IPS DF 4.7 (cell line): ENCODE data around the gene EFNA1.

Experiments
- DNase-seq: peaks from one replicate; pipeline ENCODE4 v3.0.0-alpha.2; 2013; ENCODE audit warnings: low spot score; ENCODE audit errors: extremely low read depth

EFNA1 gene, protein sequence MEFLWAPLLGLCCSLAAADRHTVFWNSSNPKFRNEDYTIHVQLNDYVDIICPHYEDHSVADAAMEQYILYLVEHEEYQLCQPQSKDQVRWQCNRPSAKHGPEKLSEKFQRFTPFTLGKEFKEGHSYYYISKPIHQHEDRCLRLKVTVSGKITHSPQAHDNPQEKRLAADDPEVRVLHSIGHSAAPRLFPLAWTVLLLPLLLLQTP

GRCh38 chr1:155127105-155127966 is at the start of gene EFNA1:
EFNA1 (plus strand) TSS chr1:155127876; CDS start chr1:155127978, 102 bp downstream.
- DNase-seq: no peak

GRCh38 chr1:155078469-155079209 is 49.0 kb upstream of the EFNA1 start, which contains the start of gene EFNA3:
EFNA3 (plus strand) TSS chr1:155078837; CDS start chr1:155078942, 105 bp downstream.
- no peak for DNase-seq

GRCh38 chr1:155079210-155079486 is 48.5 kb upstream of the EFNA1 start:
- DNase-seq: no peak

DNA sequence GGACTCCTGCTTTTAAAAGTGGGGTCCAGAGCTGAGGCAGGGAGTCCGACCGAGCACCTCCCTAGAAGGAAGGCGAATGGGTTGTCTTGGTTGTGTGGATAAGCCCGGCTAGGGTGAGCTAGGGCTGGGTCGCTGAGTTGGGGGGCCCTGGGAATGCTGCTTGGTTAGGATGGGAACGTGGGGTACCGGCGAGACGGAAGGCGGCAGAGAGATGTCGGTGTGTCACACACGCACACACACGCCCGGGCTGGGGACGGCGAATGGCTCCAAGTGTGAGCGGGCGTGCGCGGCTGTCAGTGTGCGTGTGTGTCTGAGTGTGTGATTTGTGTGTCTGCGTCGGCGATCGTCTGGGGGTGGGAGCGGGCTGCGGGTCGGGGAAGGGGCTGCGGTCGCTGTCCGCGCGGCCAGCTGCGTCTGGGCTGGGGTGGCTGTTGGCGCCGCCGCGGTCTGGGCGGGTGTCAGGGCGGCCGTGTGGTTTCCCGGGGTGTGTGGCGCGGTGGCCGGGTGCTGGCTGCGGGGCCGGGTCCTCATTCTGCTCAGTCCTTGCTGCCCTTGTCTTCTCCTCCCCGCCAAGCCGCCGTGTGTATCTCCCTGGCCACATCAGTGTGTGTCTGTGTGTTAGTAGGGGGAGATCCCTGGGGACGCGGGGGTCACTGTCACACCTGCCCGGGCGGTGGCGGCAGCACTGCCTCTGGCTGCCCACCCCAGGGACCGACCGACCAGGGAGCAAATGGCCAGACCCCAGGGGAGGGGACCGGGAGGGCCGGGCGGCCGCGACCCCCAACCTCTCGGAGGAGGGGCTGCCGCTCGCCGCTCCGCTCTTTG is 48.0 kb upstream of the EFNA1 start:
- no peak for DNase-seq

GRCh38 chr1:155080312-155081228 is 47.1 kb upstream of the EFNA1 start:
- DNase-seq: no peak

GRCh38 chr1:155081472-155082300 is 46.0 kb upstream of the EFNA1 start:
- no peak for DNase-seq

DNA sequence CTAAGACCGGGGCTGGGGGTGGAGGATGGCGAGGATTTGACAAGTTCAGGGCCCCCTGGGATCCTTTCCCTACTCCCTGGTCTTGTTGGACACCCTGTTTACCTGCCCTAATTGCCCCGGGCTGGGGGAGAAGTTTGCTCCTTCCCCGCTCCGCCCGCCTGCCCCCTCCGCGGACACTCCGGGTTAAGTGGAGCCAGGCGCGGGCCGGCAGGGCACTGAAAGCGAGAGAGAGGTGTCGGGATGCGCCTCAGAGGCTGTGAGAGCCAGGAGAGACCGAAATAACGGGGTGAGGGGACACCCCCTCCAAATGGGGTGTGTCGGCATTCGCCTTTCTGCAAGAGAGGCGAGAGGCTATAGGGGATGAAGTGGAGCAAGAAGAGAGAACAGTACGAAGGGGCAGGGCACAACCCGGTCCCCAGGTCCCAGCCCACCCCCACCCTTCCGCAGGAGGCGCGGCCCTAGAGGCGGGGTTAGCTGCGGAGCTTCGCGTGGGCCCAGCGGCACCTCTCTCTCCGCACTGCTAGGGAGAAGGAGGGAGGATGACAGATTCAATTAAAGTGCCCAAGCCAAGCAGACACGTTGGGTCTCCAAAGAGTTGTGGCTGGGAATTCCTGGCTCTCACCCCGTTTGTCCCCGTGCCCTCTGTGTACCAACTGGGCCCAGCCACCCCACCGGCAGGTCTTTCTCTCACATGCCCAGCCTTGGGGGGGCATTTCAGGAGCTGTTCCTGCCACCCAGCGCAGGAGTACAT is 45.2 kb upstream of the EFNA1 start:
- no peak for DNase-seq

DNA sequence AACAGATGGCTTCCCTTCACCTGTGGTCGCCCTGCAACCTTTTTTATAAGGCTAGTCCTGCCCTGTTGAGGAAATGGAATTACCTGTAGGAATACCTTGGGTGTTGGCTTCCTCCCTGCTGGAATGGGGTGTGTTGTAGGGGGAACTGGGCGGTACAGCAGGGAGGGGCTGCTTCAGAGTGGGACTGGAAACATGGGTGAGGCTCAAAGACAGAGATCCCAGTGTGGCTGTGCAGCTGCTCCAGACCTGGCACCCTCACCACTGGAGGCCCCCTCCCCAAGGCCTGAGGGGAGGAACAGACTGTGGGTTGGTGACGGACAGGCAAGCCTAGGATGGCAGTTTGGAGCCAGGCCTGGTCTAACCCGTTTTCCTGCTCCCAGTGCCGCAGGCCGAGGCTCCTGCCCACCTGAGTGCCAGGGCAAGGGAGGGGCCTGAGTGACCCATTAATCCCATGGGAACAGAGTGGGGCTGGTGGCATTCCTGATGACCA is 44.6 kb upstream of the EFNA1 start:
- DNase-seq: no peak

GRCh38 chr1:155083865-155084721 is 43.6 kb upstream of the EFNA1 start:
- DNase-seq: no peak

GRCh38 chr1:155084722-155085503 is 42.8 kb upstream of the EFNA1 start:
- no peak for DNase-seq

DNA sequence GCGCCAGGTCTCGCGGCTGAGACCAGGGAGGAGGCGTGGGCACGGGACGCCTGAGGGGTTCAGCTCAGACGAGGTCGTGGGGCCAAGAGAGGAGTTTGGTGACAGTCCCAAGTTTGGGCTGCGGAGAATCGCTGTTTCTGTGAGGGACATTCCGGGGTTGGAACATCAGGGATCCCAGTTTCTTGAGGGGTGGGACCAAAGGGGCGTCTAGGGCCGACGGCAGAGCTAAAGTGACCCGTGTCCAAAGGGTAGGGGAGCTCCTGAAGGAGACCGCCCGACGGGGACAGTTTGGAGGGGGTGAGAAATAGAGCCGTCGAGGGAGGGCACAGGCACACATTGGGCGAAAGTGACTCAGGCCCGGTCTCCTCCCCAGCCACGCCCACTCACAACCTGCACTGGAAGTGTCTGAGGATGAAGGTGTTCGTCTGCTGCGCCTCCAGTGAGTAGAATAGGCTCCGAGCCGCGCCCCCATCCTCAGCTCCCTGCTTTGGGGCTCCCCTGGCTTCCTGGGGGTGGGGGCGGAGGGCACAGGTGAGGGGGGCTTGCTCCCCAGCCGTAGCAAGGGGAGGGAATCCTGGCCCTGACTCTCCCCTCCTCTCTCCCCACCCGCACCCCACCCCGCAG is 42.1 kb upstream of the EFNA1 start:
- no peak for DNase-seq

DNA sequence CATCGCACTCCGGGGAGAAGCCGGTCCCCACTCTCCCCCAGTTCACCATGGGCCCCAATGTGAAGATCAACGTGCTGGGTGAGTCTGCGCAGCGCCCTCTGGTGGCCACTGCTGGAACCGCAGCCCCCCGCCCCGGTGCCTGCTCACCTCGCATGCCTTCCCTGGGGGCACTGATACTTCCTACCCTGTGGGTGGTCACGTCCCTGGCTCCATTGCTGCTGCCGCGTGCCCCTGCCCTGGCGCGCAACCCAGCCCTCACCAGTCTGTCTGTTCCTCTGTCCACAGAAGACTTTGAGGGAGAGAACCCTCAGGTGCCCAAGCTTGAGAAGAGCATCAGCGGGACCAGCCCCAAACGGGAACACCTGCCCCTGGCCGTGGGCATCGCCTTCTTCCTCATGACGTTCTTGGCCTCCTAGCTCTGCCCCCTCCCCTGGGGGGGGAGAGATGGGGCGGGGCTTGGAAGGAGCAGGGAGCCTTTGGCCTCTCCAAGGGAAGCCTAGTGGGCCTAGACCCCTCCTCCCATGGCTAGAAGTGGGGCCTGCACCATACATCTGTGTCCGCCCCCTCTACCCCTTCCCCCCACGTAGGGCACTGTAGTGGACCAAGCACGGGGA is 41.4 kb upstream of the EFNA1 start:
- DNase-seq: no peak

DNA sequence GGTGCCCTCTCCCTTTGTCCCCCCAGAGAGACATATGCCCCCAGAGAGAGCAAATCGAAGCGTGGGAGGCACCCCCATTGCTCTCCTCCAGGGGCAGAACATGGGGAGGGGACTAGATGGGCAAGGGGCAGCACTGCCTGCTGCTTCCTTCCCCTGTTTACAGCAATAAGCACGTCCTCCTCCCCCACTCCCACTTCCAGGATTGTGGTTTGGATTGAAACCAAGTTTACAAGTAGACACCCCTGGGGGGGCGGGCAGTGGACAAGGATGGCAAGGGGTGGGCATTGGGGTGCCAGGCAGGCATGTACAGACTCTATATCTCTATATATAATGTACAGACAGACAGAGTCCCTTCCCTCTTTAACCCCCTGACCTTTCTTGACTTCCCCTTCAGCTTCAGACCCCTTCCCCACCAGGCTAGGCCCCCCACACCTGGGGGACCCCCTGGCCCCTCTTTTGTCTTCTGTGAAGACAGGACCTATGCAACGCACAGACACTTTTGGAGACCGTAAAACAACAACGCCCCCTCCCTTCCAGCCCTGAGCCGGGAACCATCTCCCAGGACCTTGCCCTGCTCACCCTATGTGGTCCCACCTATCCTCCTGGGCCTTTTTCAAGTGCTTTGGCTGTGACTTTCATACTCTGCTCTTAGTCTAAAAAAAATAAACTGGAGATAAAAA is 40.7 kb upstream of the EFNA1 start:
- DNase-seq: no peak

GRCh38 chr1:155091071-155092051 is 36.3 kb upstream of the EFNA1 start:
- DNase-seq: no peak
